ENCODE measurements around the gene PAX7.

GRCh38 chr1:18687273-18687672 lies 56.6 kb downstream of the PAX7 start:
- TF ChIP-seq, protein P1, sequence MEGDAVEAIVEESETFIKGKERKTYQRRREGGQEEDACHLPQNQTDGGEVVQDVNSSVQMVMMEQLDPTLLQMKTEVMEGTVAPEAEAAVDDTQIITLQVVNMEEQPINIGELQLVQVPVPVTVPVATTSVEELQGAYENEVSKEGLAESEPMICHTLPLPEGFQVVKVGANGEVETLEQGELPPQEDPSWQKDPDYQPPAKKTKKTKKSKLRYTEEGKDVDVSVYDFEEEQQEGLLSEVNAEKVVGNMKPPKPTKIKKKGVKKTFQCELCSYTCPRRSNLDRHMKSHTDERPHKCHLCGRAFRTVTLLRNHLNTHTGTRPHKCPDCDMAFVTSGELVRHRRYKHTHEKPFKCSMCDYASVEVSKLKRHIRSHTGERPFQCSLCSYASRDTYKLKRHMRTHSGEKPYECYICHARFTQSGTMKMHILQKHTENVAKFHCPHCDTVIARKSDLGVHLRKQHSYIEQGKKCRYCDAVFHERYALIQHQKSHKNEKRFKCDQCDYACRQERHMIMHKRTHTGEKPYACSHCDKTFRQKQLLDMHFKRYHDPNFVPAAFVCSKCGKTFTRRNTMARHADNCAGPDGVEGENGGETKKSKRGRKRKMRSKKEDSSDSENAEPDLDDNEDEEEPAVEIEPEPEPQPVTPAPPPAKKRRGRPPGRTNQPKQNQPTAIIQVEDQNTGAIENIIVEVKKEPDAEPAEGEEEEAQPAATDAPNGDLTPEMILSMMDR (IDR thresholded peaks at IDR 0.05), result no peak
- TF ChIP-seq POLR2A (IDR thresholded peaks at IDR 0.05), result no peak
